RWPE1 (cell line): ENCODE results near the gene HSPB8.

ENCODE experiments used
- CTCF ChIA-PET: fragments of 350-600 bp; sonication (Branson Sonifier 250); formaldehyde crosslinking; extraction: SDS; loops from one replicate; lab custom pipeline; 2021; lab: Yijun Ruan, JAX
- POLR2A ChIA-PET: fragments of 400-600 bp; formaldehyde crosslinking; extraction: SDS; loops from one replicate; lab custom pipeline; 2020; ENCODE audit warnings: antibody characterized with exemption; ENCODE audit not compliant: low non-redundant PET; lab: Yijun Ruan, JAX
- DNase-seq: peaks from one replicate; pipeline ENCODE4 v3.0.0; 2012; ENCODE audit warnings: low spot score
- H3K27ac ChIP-seq: fragments of 450-650 bp; 2 replicates; pipeline ENCODE4 v1.5.1; 2017
- TF ChIP-seq, protein P1 (sequence below): fragments of 450-650 bp; conservative IDR thresholded peaks from 2 replicates; pipeline ENCODE4 v1.5.1; 2017; ENCODE audit warnings: low read depth, mild to moderate bottlenecking

Gene HSPB8

GRCh38 chr12:119201789-119202543 is 23.2 kb downstream of the HSPB8 start:
- no peak overlapping the region for H3K27ac ChIP-seq
- DNase-seq, result no peak

GRCh38 chr12:119202544-119202943 is 23.8 kb downstream of the HSPB8 start:
- TF ChIP-seq, protein P1, sequence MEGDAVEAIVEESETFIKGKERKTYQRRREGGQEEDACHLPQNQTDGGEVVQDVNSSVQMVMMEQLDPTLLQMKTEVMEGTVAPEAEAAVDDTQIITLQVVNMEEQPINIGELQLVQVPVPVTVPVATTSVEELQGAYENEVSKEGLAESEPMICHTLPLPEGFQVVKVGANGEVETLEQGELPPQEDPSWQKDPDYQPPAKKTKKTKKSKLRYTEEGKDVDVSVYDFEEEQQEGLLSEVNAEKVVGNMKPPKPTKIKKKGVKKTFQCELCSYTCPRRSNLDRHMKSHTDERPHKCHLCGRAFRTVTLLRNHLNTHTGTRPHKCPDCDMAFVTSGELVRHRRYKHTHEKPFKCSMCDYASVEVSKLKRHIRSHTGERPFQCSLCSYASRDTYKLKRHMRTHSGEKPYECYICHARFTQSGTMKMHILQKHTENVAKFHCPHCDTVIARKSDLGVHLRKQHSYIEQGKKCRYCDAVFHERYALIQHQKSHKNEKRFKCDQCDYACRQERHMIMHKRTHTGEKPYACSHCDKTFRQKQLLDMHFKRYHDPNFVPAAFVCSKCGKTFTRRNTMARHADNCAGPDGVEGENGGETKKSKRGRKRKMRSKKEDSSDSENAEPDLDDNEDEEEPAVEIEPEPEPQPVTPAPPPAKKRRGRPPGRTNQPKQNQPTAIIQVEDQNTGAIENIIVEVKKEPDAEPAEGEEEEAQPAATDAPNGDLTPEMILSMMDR, result no peak
- POLR2A ChIA-PET, result no interaction called here
- no peak for DNase-seq
- CTCF ChIA-PET, result no interaction called here
- no peak overlapping the region for H3K27ac ChIP-seq

More at GRCh38 chr12:119201789-119202543, 23.2 kb downstream of the HSPB8 start:
- CTCF ChIA-PET, result no interaction called here
- TF ChIP-seq, protein P1, result no peak
- POLR2A ChIA-PET, result no interaction called here

GRCh38 chr12:119204131-119204530 is 25.4 kb downstream of the HSPB8 start:
- H3K27ac ChIP-seq, result no peak overlapping the region
- DNase-seq, result no peak
- POLR2A ChIA-PET, result no interaction called here
- TF ChIP-seq, protein P1, result no peak
- CTCF ChIA-PET, result no interaction called here

GRCh38 chr12:119204671-119205285 is 26.0 kb downstream of the HSPB8 start:
- no peak for DNase-seq
- no peak overlapping the region for H3K27ac ChIP-seq
- ChIA-PET POLR2A (no interaction called here), CTCF (interaction anchor here (0.5 kb wide), 1 partner anchor 37 kb away, joined by 3 read pairs; no protein-coding TSS in a partner anchor)
- TF ChIP-seq, protein P1, result no peak

DNA sequence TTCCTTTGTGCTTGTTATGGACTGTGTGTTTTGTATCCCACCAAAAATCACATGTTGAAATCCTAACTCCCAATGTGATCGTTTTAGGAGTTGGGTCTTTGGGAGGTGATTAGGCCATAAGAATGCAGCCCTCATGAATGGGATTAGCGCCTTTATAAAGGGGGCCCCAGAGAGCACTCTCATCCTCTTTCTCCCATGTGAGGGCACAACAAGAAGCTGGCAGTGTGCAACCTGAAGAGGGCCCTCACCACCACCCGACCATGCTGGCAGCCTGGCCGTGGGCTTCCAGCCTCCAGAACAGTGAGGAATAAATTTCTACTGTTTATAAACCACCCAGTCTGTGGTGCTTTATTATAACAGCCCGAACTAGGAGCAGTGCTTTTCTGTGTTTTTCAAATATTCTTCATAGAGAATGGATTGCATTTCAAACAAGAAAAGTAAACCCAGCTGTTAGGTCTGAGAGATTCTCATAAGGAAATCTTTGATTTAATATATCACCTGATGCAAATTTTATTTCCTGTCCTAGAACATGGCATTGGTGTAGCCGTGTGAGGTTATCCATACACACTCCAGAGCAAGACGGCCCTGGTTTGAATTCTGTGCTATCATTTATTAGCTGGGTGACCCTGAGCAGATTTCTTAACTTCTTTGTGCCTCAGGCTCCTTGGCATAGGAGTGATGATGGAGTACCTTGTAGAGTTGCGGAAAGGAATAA is 27.8 kb downstream of the HSPB8 start:
- POLR2A ChIA-PET, result no interaction called here

More for the DNA sequence above, 27.8 kb downstream of the HSPB8 start:
- CTCF ChIA-PET, result interaction anchor here (0.7 kb wide), 2 partner anchors 12 to 24 kb away, joined by 3 to 6 read pairs; no protein-coding TSS in a partner anchor
- TF ChIP-seq, protein P1, result no peak
- no peak for DNase-seq
- no peak overlapping the region for H3K27ac ChIP-seq
